LNCAP (cell line): Measurements from ENCODE around the gene SGTA.

Source experiments
- TF ChIP-seq, protein P1 (sequence below): fragments of 450-650 bp; IDR thresholded peaks from 2 replicates; pipeline ENCODE4 v1.5.1; 2017; ENCODE audit warnings: mild to moderate bottlenecking

Gene SGTA

DNA sequence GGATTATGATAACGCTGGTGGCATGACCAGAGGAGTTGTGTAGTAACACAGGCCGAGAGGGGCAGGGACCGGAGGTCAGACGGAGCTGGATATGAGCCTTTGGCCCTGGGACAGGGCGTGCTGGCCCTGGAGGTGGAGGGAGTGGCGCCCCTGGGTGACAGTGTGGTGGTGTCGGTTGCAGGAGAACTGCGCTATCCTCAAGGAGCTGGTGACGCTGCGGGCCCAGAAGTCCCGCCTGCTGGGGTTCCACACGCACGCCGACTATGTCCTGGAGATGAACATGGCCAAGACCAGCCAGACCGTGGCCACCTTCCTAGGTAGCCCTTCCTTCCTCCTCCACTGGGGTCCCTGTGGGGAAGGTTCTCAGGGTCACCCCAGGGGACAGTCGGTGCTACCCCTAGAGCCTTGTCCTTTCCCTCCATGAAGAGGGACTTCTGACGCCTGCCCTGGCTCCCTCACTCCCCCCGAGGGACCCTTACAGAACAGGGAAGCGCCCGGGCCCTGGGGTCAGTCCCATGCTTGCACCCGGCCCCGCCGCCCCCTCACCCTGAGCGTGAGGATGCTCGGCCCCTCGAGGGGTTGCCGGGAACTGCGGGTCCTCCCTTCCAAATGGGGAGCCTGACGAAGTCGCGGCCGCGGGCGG lies 23.8 kb upstream of the SGTA start:
- TF ChIP-seq, protein P1, sequence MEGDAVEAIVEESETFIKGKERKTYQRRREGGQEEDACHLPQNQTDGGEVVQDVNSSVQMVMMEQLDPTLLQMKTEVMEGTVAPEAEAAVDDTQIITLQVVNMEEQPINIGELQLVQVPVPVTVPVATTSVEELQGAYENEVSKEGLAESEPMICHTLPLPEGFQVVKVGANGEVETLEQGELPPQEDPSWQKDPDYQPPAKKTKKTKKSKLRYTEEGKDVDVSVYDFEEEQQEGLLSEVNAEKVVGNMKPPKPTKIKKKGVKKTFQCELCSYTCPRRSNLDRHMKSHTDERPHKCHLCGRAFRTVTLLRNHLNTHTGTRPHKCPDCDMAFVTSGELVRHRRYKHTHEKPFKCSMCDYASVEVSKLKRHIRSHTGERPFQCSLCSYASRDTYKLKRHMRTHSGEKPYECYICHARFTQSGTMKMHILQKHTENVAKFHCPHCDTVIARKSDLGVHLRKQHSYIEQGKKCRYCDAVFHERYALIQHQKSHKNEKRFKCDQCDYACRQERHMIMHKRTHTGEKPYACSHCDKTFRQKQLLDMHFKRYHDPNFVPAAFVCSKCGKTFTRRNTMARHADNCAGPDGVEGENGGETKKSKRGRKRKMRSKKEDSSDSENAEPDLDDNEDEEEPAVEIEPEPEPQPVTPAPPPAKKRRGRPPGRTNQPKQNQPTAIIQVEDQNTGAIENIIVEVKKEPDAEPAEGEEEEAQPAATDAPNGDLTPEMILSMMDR = no peak

DNA sequence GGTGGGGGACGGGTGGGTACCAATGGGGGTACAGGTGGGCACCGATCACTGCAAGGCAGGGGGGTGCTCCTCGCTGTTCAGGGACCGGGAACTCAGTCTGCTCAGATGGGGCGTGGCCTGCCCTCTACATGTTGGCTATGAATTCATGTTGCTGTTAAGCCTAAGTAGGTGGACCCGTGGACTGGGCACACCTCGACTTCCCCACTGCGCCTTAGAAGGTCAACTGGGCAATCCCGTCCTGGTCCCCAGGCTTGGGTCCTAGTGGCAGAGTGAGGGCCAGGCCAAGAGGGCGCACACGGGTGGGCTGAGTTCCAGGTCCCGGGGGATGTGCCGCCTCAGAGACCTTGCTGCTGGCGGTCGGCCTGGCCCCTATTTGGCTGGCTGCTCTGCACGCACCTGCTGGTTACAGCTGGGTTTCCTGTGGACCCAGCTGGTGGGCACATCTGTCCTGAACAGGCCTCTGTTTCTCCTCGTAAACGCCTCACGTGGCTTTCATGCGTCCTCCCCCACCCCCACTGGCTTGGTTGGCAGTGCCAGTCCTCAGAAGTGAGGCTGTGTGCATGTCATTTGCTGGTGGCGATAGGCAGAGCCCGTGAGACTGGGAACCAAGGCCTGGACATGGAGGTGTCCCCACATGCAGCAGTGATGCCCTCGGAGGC lies 23.0 kb upstream of the SGTA start:
- TF ChIP-seq, protein P1 = no peak

DNA sequence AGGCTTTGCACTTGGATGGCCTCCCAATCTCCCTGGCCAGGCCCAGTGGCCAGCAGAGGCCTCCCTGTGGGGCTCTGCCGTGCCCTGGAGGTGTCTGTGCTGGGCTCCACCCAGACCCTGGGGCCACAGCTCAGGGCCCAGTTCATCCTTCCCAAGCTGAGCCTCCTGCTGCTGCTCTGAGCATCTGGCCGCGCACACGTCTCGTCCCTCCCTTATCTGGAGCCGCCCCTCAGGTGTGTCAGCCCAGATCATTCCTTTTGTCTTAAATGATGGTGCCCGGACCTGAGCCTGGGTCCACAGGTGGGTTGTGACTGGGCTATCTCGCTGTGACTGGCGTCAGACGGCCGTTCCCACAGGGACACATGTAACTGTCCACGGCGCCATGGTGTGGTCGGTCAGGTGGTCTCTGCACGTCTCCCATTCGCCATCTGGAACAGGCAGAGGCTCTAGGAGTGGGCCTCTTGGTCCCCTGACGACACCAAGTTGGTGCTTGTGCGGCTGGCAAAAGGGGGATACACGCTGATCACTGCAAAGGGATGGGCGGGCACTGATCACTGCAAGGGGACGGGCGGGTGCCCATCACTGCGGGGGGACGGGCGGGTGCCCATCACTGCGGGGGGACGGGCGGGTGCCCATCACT lies 22.3 kb upstream of the SGTA start:
- TF ChIP-seq, protein P1 = no peak

DNA sequence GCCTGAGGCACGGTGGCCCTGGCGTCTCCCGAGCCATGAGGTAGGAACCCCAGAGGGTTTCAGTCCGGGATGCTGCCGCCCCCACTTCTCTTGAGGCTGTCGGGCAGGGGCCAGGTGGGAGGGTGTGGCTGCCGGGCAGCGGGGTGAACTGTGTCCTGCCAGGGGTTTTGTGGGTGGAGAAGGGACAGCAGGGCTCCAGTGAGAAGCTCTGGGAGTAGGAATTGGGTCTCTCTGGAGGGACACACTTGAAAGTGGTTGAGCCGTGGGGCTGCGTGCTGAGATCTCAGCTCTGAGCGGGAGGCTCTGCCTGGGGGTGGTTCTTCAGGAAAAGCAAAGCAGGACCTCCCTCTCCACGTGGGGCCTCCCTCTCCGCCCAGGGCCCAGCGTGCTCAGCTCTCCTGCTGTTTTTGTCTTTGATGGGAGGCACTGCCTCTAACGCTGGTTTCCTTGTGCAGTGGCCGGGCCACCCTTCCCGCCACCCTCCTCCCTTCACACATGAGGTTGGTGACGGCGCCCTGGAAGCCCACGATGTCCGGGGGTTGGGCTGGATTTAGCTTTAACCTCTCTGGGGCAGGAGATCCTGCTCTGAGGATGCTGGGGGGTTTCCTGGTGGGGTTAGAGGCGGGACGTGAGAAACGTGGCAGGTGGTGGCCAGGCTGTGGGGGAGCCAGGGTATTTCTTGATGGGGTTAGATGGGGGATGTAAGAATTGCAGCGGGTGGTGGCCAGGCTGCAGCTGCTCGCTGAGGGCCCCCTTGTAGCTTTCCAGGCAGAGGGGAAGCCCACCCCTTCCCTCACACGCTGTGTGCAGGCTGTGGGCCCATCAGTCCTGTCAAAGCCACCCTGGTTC lies 21.3 kb upstream of the SGTA start:
- TF ChIP-seq, protein P1 = no peak

DNA sequence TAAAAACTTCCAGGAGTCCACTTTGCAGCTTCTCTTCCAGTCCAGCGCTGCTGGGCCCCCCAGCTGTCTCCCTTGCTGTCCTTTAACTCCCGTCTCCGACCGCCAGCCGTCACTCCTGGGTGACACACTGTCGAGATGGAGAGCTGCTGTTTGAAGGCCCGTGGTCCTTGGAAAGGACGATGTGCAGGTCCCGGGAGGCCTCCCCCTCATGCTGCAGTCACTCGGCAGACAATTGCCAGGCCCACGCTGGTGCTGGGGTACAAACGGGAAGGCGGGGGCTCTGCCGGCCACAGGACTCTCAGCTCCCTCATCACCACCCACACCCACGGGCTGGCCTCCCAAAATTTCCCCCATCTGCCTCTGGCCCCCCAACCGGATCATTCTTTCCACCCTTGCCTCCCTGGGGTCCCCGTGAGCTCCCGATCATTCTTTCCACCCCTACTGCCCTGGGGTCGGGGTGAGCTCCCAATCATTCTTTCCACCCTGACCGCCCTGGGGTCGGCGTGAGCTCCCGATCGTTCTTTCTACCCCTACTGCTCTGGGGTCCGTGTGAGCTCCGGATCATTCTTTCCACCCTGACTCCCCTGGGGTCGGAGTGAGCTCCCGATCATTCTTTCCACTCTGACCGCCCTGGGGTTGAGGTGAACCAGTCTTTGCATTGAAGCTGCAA lies 20.5 kb upstream of the SGTA start:
- TF ChIP-seq, protein P1 = no peak

DNA sequence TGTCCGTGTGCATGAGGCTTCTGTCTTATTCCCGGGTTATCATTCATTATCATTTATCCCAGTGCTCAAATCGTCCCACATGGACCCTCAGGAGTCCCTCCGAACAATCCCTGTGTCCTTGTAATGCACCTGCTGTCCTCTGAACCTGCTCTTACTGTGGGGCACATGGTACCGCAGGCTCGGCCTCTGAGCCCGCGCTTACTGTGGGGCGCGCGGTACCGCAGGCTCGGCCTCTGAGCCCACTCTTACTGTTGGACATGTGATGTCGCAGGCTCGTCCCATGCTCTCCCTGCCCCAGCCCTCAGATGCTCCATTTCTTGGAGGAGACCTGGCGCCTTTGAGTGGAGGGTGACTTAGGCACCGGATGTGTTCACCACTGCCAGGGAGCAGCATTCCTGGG lies 19.8 kb upstream of the SGTA start:
- TF ChIP-seq, protein P1 = no peak

DNA sequence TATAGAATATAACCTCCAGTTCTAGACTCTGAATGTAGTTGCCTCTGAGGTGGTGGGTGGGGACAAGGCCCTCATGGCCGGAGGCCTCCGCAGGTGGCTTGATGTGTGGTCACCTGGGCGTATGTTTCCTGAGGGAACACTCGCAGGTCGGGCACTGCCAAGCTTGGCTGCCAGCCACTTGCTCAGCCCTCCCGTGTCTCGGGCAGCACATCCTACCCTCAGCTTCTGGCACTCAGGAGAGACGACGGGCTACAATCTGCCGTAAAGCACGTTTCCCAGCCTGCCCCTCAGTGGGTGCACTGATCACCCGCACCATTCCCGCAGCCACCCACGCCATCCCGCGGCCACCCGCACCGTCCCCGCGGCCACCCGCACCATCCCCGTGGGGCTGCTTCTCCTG lies 17.4 kb upstream of the SGTA start:
- TF ChIP-seq, protein P1 = no peak
